Fibroblast of lung (primary cell): ENCODE measurements around the gene SLAMF9. TPM values are rescaled to one million over a fixed set of nuclear protein-coding genes. Genes with fewer than 3 reads are reported as not detected.

ENCODE experiments used
- DNase-seq, 2 donors: peaks; one replicate each; pipeline versions ENCODE4 v3.0.0 to v3.0.0-alpha.2; 2010; ENCODE audit warnings: low read depth in 2 of 2
- H2AFZ ChIP-seq: 2 replicates; pipeline ENCODE4 v1.5.1; 2012; ENCODE audit warnings: low read length, control low read depth, inconsistent platforms
- H3K27ac ChIP-seq: 2 replicates; pipeline ENCODE4 v1.5.1; 2011; ENCODE audit warnings: low read length, control low read depth; ENCODE audit not compliant: insufficient read depth
- H3K27me3 ChIP-seq: 2 replicates; pipeline ENCODE4 v1.5.1; 2011; ENCODE audit warnings: mild to moderate bottlenecking, low read length; ENCODE audit not compliant: control insufficient read depth, insufficient read depth
- H3K36me3 ChIP-seq: 2 replicates; pipeline ENCODE4 v1.5.1; 2011; ENCODE audit warnings: low read length; ENCODE audit not compliant: control insufficient read depth, insufficient read depth
- H3K4me1 ChIP-seq: 2 replicates; pipeline ENCODE4 v1.5.1; 2011; ENCODE audit warnings: low read length; ENCODE audit not compliant: control insufficient read depth, insufficient read depth; ENCODE audit errors: extremely low read depth
- H3K4me2 ChIP-seq: 2 replicates; pipeline ENCODE4 v1.5.1; 2011; ENCODE audit warnings: low read length, control low read depth; ENCODE audit not compliant: insufficient read depth; ENCODE audit errors: extremely low read depth
- H3K4me3 ChIP-seq, 4 experiments: fragments of 200-600 bp in 1 of 4; sonication (generic) in 1 of 4; replicated peaks in 1 of 4; 2 replicates each; pipeline ENCODE4 v1.5.1; 2011 to 2016; ENCODE audit warnings: low read length in 4 of 4, low read depth in 3 of 4, mild to moderate bottlenecking in 3 of 4, control low read depth in 2 of 4, inconsistent platforms in 1 of 4, mixed read lengths in 1 of 4; ENCODE audit not compliant: insufficient read depth in 1 of 4; ENCODE audit errors: control extremely low read depth in 1 of 4
- H3K79me2 ChIP-seq: 2 replicates; pipeline ENCODE4 v1.5.1; 2012; ENCODE audit warnings: mild to moderate bottlenecking, low read length, inconsistent platforms; ENCODE audit not compliant: control insufficient read depth, insufficient read depth
- H3K9ac ChIP-seq: 2 replicates; pipeline ENCODE4 v1.5.1; 2011; ENCODE audit warnings: mild to moderate bottlenecking, low read length, control low read depth; ENCODE audit not compliant: insufficient read depth
- H3K9me3 ChIP-seq: 2 replicates; pipeline ENCODE4 v1.5.1; 2012; ENCODE audit warnings: low read depth, low read length; ENCODE audit not compliant: control insufficient read depth, insufficient read depth
- H4K20me1 ChIP-seq: 2 replicates; pipeline ENCODE4 v1.5.1; 2011; ENCODE audit warnings: low read length; ENCODE audit not compliant: control insufficient read depth, insufficient read depth; ENCODE audit errors: extremely low read depth
- EZH2 ChIP-seq: IDR thresholded peaks from 2 replicates; pipeline ENCODE4 v1.5.1; 2012; ENCODE audit warnings: low read length, control low read depth, mild to moderate bottlenecking; ENCODE audit errors: missing control alignments
- polyA plus RNA-seq, 2 donors: library from polyadenylated mRNA; depleted of rRNA in 1 of 2; stranded (reverse) in 1 of 2; unstranded in 1 of 2; fragments of >200 nt; gene quantifications; 2 replicates each; pipeline ENCODE4 v1.2.1, GENCODE V29; 2011 to 2012; ENCODE audit warnings: missing spikeins in 1 of 2
- total RNA-seq: library from RNA; depleted of rRNA; stranded (reverse); fragments of >200 nt; gene quantifications from 2 replicates; pipeline ENCODE4 v1.2.1, GENCODE V29; 2014
- TF ChIP-seq, protein P1 (sequence below), 2 donors: IDR thresholded peaks in 1 of 2; conservative IDR thresholded peaks in 1 of 2; 1 replicate in 1 of 2; 2 replicates in 1 of 2; pipeline ENCODE4 v1.5.1; 2011 to 2012; ENCODE audit warnings: low read length in 2 of 2, control low read depth in 1 of 2, inconsistent platforms in 1 of 2, low read depth in 1 of 2, mild to moderate bottlenecking in 1 of 2

The SLAMF9 gene
- total and polyA plus RNA-seq, 2 donors (not counting 1 experiment from before 2014, with no cell fraction given), result not detected

- TF ChIP-seq, protein P1, sequence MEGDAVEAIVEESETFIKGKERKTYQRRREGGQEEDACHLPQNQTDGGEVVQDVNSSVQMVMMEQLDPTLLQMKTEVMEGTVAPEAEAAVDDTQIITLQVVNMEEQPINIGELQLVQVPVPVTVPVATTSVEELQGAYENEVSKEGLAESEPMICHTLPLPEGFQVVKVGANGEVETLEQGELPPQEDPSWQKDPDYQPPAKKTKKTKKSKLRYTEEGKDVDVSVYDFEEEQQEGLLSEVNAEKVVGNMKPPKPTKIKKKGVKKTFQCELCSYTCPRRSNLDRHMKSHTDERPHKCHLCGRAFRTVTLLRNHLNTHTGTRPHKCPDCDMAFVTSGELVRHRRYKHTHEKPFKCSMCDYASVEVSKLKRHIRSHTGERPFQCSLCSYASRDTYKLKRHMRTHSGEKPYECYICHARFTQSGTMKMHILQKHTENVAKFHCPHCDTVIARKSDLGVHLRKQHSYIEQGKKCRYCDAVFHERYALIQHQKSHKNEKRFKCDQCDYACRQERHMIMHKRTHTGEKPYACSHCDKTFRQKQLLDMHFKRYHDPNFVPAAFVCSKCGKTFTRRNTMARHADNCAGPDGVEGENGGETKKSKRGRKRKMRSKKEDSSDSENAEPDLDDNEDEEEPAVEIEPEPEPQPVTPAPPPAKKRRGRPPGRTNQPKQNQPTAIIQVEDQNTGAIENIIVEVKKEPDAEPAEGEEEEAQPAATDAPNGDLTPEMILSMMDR (conservative IDR thresholded peaks at IDR 0.05 in 1 of 2, IDR thresholded peaks at IDR 0.05 in 1 of 2; ENCODE audit: low read depth in 1 of 2, low read length in 2 of 2), result no peak
- no peak for TF ChIP-seq EZH2
- H3K36me3 ChIP-seq, result peaks cover 17% of the 10 kb centered on the region
- peak; percentile 91 to 93 for DNase-seq
Measured at GRCh38 chr1:159924025-159924790, 29.8 kb downstream of the SLAMF9 start.

DNA sequence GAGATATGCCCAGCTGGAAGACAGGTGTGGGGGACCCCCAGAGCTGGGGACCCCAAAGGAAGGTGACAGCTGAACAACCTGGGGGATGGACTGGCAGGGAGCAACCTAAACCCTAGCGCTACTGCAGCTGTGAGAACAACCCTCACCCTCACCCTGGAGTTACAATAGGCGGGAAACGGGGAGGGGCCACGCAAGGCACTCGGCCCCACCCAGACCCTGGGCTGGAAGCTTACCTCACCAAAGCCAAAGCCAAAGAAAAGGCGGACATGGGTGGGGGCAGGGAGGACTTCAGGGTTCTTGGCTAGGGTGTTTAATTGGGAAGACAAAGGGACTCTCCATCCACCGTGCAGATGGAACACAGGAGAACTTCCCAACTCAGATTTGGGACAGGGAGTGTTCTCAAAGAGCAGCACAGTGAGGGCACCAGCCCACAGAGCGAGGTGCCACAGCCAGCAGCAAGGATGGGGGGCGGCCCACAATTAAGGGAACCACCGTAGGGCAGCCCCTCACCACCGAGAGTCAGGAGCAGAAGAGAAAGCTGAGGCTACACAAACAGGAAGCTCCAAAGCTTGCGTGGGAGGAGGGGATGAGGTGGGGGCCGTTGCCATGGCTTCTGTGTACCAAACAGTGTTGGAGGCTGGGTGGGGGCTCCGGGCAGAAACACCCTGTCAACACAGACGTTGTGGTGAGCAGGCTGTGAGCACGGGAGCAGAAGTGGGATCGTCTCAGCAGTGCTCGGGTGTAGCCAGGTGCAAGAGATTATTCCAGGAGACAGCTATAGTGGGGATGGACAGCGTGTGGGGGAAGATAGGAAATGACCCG is 30.6 kb downstream of the SLAMF9 start:
- peak; percentile 86 to 95 for DNase-seq
- peaks cover 22% of the 10 kb centered on the region for H3K36me3 ChIP-seq
- peak overlapping the region; percentile 100 for H3K27ac ChIP-seq
- H3K4me1 ChIP-seq, result peaks cover 31% of the 10 kb centered on the region
- H3K4me2 ChIP-seq, result peak overlapping the region; percentile 96
- H3K79me2 ChIP-seq, result peaks cover 60% of the 10 kb centered on the region
- no peaks in the 10 kb centered on the region for H4K20me1 ChIP-seq
- H2AFZ ChIP-seq, result no peak overlapping the region
- H3K9ac ChIP-seq, result peak overlapping the region; percentile 99
- no peaks in the 10 kb centered on the region for H3K9me3 ChIP-seq
- H3K4me3 ChIP-seq, result peak overlapping the region; percentile 44 to 98 (median 85)
- no peaks in the 10 kb centered on the region for H3K27me3 ChIP-seq
- TF ChIP-seq, protein P1 (conservative IDR thresholded peaks at IDR 0.05 in 1 of 2, IDR thresholded peaks at IDR 0.05 in 1 of 2; ENCODE audit: low read depth in 1 of 2, low read length in 2 of 2), result no peak
- no peak for TF ChIP-seq EZH2

More at GRCh38 chr1:159924025-159924790, 29.8 kb downstream of the SLAMF9 start:
- H3K27me3 ChIP-seq, result no peaks in the 10 kb centered on the region
- H3K9ac ChIP-seq, result peak overlapping the region; percentile 99
- H4K20me1 ChIP-seq, result no peaks in the 10 kb centered on the region
- peaks cover 24% of the 10 kb centered on the region for H3K4me1 ChIP-seq
- peak overlapping the region; percentile 44 to 98 (median 91) for H3K4me3 ChIP-seq
- H2AFZ ChIP-seq, result no peak overlapping the region
- H3K4me2 ChIP-seq, result peak overlapping the region; percentile 96
- H3K79me2 ChIP-seq, result peaks cover 58% of the 10 kb centered on the region
- H3K9me3 ChIP-seq, result no peaks in the 10 kb centered on the region
- H3K27ac ChIP-seq, result peak overlapping the region; percentile 100
